GM19324 (cell line): ENCODE measurements around the gene TRIM44.
"Not testable (repeated sequence)": the region's sequence is repeated elsewhere in the genome, so short reads cannot be mapped to it uniquely, and the experiment has no call there.

Source experiments
- ATAC-seq: cut with Tn5 transposase; IDR thresholded peaks from one replicate; pipeline ENCODE4 v1.9.1; 2021; ENCODE audit warnings: mild to moderate bottlenecking, moderate library complexity; ENCODE audit not compliant: unreplicated experiment, low FRiP score

TRIM44 gene

GRCh38 chr11:35842958-35843357 lies 180.4 kb downstream of the TRIM44 start:
- no peak for ATAC-seq

GRCh38 chr11:35844579-35844978 lies 182.0 kb downstream of the TRIM44 start:
- ATAC-seq, result no peak

GRCh38 chr11:35845860-35846259 lies 183.3 kb downstream of the TRIM44 start:
- no peak for ATAC-seq

- ATAC-seq, result no peak
These were observed 184.3 kb downstream of the TRIM44 start for GRCh38 chr11:35846874-35847273.

GRCh38 chr11:35847473-35847872 lies 184.9 kb downstream of the TRIM44 start:
- ATAC-seq, result no peak

GRCh38 chr11:35848616-35849015 lies 186.0 kb downstream of the TRIM44 start:
- no peak for ATAC-seq

GRCh38 chr11:35850191-35850590 lies 187.6 kb downstream of the TRIM44 start:
- ATAC-seq, result no peak

GRCh38 chr11:35851342-35851741 lies 188.8 kb downstream of the TRIM44 start:
- no peak for ATAC-seq

- ATAC-seq, result no peak
These were observed 189.5 kb downstream of the TRIM44 start for GRCh38 chr11:35852056-35852455.

- ATAC-seq, result no peak
These were observed 191.4 kb downstream of the TRIM44 start for GRCh38 chr11:35853971-35854370.

GRCh38 chr11:35855671-35856070 lies 193.1 kb downstream of the TRIM44 start:
- ATAC-seq, result no peak

- no peak for ATAC-seq
These were observed 193.7 kb downstream of the TRIM44 start for GRCh38 chr11:35856259-35856658.

GRCh38 chr11:35856756-35857155 lies 194.2 kb downstream of the TRIM44 start:
- no peak for ATAC-seq

- ATAC-seq, result no peak
These were observed 195.3 kb downstream of the TRIM44 start for GRCh38 chr11:35857922-35858321.

GRCh38 chr11:35859301-35859700 lies 196.7 kb downstream of the TRIM44 start:
- no peak for ATAC-seq

GRCh38 chr11:35860194-35860593 lies 197.6 kb downstream of the TRIM44 start:
- ATAC-seq, result not testable (repeated sequence)

GRCh38 chr11:35861191-35861590 lies 198.6 kb downstream of the TRIM44 start:
- ATAC-seq, result no peak

GRCh38 chr11:35862666-35863065 lies 200.1 kb downstream of the TRIM44 start:
- no peak for ATAC-seq

- ATAC-seq, result no peak
These were observed 201.6 kb downstream of the TRIM44 start for GRCh38 chr11:35864131-35864530.

- no peak for ATAC-seq
These were observed 204.0 kb downstream of the TRIM44 start for GRCh38 chr11:35866601-35867000.
